ENCODE results near the gene OTUB1. TPM values are rescaled to one million over a fixed set of nuclear protein-coding genes. Genes with fewer than 3 reads are reported as not detected.

The OTUB1 gene
- total and polyA plus RNA-seq, 7 experiments from 2014 or later = 59.4 to 125 (median 75.0) TPM

DNA sequence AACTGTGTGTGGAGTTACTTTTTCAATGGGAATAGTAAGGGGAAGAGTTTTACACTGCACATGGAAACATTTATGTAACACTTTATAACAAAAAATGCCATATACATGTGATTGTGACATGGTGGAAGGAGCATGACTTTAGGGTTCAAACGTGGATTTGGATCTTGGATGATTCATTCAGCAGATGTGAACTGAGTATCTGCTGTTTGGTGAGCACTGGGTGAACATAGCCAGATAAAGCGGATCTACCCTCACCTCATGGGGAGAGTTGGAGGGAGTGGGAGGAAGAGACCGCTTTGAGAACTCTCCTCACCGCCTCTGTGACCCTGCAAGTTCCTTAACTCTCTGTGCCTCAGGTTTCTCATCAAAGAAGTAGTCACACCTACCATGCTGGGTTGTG, 44.3 kb upstream of the OTUB1 start:
- Histone ChIP-seq H3K27me3 (ENCODE audit: control insufficient read depth in 2 of 2, insufficient read depth in 2 of 2, low read length in 2 of 2) (no peaks in the 10 kb centered on the region), H3K36me3 (ENCODE audit: control insufficient read depth in 2 of 3, insufficient read depth in 3 of 3, low read length in 3 of 3) (peaks cover 0 to 12% (median 5%) of the 10 kb centered on the region in 3 experiments), H3K4me3 (ENCODE audit: low read length) (no peak overlapping the region), H3K4me1 (ENCODE audit: control insufficient read depth in 2 of 2, insufficient read depth in 2 of 2, low read length in 2 of 2) (peaks cover 11 to 18% of the 10 kb centered on the region in 2 donors), H3K9me3 (ENCODE audit: control insufficient read depth in 2 of 3, low read length in 3 of 3) (no peaks in the 10 kb centered on the region), H3K27ac (ENCODE audit: low read depth, low read length) (no peak overlapping the region)
- H3K27ac Mint-ChIP-seq = peak overlapping the region in 1 of 9 donors; percentile 86
- POLR2A ChIA-PET = interaction anchor here (0.7 to 4.6 kb wide), 2 partner anchors 54 to 104 kb away, joined by 3 to 32 read pairs; partner anchors contain the start of gene MARK2
- ATAC-seq = no peak
- no peak for DNase-seq
- peak overlapping the region in 1 of 10 donors; percentile 14 for H3K4me3 Mint-ChIP-seq
- peaks cover 0 to 2% (median 0%) of the 10 kb centered on the region in 5 donors for H3K27me3 Mint-ChIP-seq
- intact Hi-C loops (cut with micrococcal nuclease) = no loop called here
- CTCF ChIA-PET = interaction anchor here (0.7 to 8.4 kb wide), 3 partner anchors 27 to 173 kb away, joined by 3 to 148 read pairs (median 3); partner anchors contain the start of genes MARK2 and ZFTA
- peaks cover 0 to 5% (median 0%) of the 10 kb centered on the region in 5 donors for H3K36me3 Mint-ChIP-seq
- peaks cover 22 to 39% (median 32%) of the 10 kb centered on the region in 7 donors for H3K4me1 Mint-ChIP-seq
- peaks cover 0 to 4% (median 0%) of the 10 kb centered on the region in 11 donors for H3K9me3 Mint-ChIP-seq

DNA sequence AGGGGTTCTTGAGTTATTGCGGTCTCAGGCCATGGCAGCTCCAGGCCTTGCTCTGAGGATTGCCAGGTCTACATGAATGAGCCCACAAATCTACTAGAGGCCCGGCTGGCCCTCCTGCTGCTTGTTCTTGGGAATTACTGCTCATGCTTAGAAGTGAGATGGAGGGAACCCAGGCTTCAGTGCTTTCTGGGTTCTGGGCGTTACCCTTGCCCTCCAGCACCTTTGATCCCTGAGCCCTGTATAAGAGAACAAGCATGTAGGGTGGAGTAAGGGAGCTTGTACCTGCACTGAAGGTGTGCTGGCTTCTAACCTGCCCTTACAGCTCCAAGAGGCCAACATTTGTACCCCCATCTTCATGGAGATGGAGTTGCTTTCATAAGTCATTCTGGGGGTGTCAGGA, 43.4 kb upstream of the OTUB1 start:
- H3K9me3 ChIP-seq (ENCODE audit: control insufficient read depth in 2 of 3, low read length in 3 of 3) = no peaks in the 10 kb centered on the region
- H3K4me3 ChIP-seq (ENCODE audit: low read length) = no peak overlapping the region
- Mint-ChIP-seq H3K9me3 (peaks cover 0 to 4% (median 0%) of the 10 kb centered on the region in 11 donors), H3K4me3 (no peak overlapping the region), H3K27me3 (no peaks in the 10 kb centered on the region), H3K4me1 (peaks cover 22 to 36% (median 28%) of the 10 kb centered on the region in 7 donors), H3K27ac (no peak overlapping the region), H3K36me3 (peaks cover 0 to 5% (median 0%) of the 10 kb centered on the region in 5 donors)
- H3K4me1 ChIP-seq (ENCODE audit: control insufficient read depth in 2 of 2, insufficient read depth in 2 of 2, low read length in 2 of 2) = peaks cover 11 to 18% of the 10 kb centered on the region in 2 donors
- ChIA-PET CTCF (interaction anchor here (0.5 to 8.4 kb wide), 3 partner anchors 106 to 911 kb away, joined by 3 to 148 read pairs (median 3); partner anchors contain the start of genes MARK2 and ZFTA), POLR2A (interaction anchor here (0.9 to 4.6 kb wide), 3 partner anchors 10 to 104 kb away, joined by 3 to 32 read pairs (median 6); partner anchors contain the start of gene MARK2)
- ATAC-seq (no peak), DNase-seq (no peak)
- no peak overlapping the region for H3K27ac ChIP-seq (ENCODE audit: low read depth, low read length)
- no peaks in the 10 kb centered on the region for H3K27me3 ChIP-seq (ENCODE audit: control insufficient read depth in 2 of 2, insufficient read depth in 2 of 2, low read length in 2 of 2)
- peaks cover 0 to 12% (median 6%) of the 10 kb centered on the region in 3 experiments for H3K36me3 ChIP-seq (ENCODE audit: control insufficient read depth in 2 of 3, insufficient read depth in 3 of 3, low read length in 3 of 3)
- intact Hi-C loops (cut with micrococcal nuclease) = no loop called here

DNA sequence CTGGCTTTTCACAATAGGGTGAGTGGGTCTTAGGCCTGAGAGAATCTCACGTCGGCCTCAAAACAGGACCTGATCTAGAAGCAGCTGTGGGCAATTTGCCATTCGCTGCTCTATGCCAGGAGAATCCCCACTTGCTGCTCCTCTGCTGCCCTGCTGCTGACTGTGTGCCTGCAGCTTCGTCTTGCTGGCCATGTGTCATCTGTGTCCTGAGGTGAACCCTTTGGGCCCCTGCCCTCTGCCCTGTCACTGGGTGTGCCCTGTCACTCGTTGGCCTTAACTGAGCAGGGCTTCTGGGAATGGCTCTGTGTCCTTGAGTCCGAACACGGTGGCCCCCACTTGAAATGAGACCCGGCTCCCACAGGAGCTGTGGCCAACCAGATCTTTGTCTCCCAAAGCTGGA, 41.3 kb upstream of the OTUB1 start:
- peaks cover 0 to 12% (median 6%) of the 10 kb centered on the region in 3 experiments for H3K36me3 ChIP-seq (ENCODE audit: control insufficient read depth in 2 of 3, insufficient read depth in 3 of 3, low read length in 3 of 3)
- no peaks in the 10 kb centered on the region for H3K27me3 Mint-ChIP-seq
- H3K4me3 ChIP-seq (ENCODE audit: low read length) = no peak overlapping the region
- H3K4me3 Mint-ChIP-seq = no peak overlapping the region
- H3K9me3 Mint-ChIP-seq = no peaks in the 10 kb centered on the region
- no peaks in the 10 kb centered on the region for H3K9me3 ChIP-seq (ENCODE audit: control insufficient read depth in 2 of 3, low read length in 3 of 3)
- ATAC-seq (no peak), DNase-seq (no peak)
- H3K27ac Mint-ChIP-seq = no peak overlapping the region
- CTCF ChIA-PET = interaction anchor here (0.7 to 8.4 kb wide), 16 partner anchors 10 to 205 kb away, joined by 3 to 148 read pairs (median 3); partner anchors contain the start of gene MARK2
- H3K36me3 Mint-ChIP-seq = peaks cover 0 to 5% (median 0%) of the 10 kb centered on the region in 5 donors
- peaks cover 11 to 28% (median 15%) of the 10 kb centered on the region in 7 donors for H3K4me1 Mint-ChIP-seq
- intact Hi-C loops (cut with micrococcal nuclease) = loop anchor here (1.0 to 2.0 kb wide), 4 partner anchors 38 to 178 kb away; partner anchors contain the start of gene ZFTA (in 1 of the 2)
- POLR2A ChIA-PET = interaction anchor here (1.1 to 4.6 kb wide), 2 partner anchors 58 to 107 kb away, joined by 3 to 32 read pairs; partner anchors contain the start of gene MARK2
- H3K27ac ChIP-seq (ENCODE audit: low read depth, low read length) = no peak overlapping the region
- H3K27me3 ChIP-seq (ENCODE audit: control insufficient read depth in 2 of 2, insufficient read depth in 2 of 2, low read length in 2 of 2) = no peaks in the 10 kb centered on the region
- H3K4me1 ChIP-seq (ENCODE audit: control insufficient read depth in 2 of 2, insufficient read depth in 2 of 2, low read length in 2 of 2) = peaks cover 4% of the 10 kb centered on the region in 2 donors

DNA sequence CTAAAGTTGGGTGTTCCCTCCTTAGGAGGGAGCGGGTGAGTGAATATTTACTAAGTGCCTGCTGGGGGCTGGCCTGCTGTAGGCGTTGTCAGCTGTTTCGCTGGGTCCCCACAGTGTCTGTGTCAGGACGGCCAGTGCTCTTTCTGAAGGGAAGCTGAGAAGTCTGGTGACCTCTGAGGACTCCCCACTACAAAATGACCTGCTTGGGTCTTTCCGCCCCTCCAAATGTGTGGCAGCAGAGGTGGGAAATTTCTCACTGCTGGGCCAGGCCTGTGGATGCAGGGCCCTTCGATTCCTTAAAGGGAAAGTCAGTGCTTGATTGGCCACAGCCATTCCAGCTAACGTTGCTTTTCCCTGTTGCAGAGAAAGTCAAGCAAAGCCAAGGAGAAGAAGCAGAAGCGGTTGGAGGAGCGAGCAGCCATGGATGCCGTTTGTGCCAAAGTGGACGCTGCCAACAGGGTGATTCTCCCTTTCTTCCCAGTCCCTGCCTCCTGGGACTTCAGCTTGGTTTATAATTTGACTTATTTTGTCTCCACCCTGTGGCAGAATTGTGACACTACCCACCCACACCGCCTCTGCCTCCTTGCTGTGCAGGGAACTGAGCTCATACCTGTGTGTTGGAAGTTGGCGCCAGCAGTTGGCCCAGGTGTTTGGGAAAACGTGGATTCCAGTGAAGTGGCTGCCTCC, 40.6 kb upstream of the OTUB1 start:
- Mint-ChIP-seq H3K27ac (peak overlapping the region in 1 of 9 donors; percentile 23), H3K9me3 (no peaks in the 10 kb centered on the region), H3K4me3 (no peak overlapping the region)

DNA sequence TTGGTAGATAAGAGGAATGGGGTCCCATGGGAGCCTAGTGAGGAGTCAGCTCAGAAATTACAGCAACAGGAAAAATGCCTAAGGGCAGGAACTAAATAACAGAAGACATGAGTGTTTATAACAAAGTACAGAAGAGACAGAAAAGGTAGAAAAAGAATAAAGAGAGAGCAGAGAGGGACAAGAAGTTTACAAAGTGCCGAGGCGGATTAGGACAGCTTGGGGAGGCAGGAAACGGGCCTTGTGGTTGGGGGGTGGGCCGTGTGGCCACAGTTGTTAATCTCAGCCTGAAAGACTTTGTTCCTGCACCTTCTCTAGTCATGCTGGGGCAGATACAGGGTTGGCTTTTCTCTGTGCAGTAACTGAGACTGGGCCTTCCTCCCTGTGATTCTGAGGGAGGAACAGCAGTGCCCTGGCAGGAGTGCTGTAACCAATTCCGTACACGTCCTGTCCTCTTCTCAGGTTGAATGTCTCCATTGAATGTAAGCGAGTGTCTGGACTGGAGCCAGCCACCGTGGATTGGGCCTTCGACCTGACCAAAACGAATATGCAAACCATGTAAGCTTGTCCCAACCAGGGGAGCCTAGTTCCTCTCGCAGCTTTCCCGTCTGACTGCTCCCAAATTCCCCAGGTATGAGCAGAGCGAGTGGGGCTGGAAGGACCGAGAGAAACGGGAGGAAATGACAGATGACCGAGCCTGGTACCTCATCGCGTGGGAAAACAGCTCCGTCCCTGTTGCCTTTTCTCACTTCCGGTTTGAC, 34.3 kb upstream of the OTUB1 start:
- Mint-ChIP-seq H3K27ac (peak overlapping the region; percentile 44 to 85 (median 71)), H3K4me1 (peaks cover 15 to 29% (median 22%) of the 10 kb centered on the region in 7 donors), H3K36me3 (peaks cover 4 to 33% (median 12%) of the 10 kb centered on the region in 5 donors), H3K9me3 (no peaks in the 10 kb centered on the region), H3K4me3 (peak overlapping the region; percentile 6 to 74 (median 51)), H3K27me3 (no peaks in the 10 kb centered on the region)
- Histone ChIP-seq H3K27ac (ENCODE audit: low read depth, low read length) (peak overlapping the region; percentile 41), H3K4me1 (ENCODE audit: control insufficient read depth in 2 of 2, insufficient read depth in 2 of 2, low read length in 2 of 2) (peaks cover 15 to 28% of the 10 kb centered on the region in 2 donors), H3K9me3 (ENCODE audit: control insufficient read depth in 2 of 3, low read length in 3 of 3) (no peaks in the 10 kb centered on the region), H3K27me3 (ENCODE audit: control insufficient read depth in 2 of 2, insufficient read depth in 2 of 2, low read length in 2 of 2) (no peaks in the 10 kb centered on the region), H3K4me3 (ENCODE audit: low read length) (peak overlapping the region; percentile 13), H3K36me3 (ENCODE audit: control insufficient read depth in 2 of 3, insufficient read depth in 3 of 3, low read length in 3 of 3) (peaks cover 0 to 37% (median 0%) of the 10 kb centered on the region in 3 experiments)
- ATAC-seq = peak; percentile 32
- intact Hi-C loops (cut with micrococcal nuclease) = no loop called here
- ChIA-PET POLR2A (interaction anchor here (1.4 to 1.6 kb wide), 2 partner anchors 8 to 22 kb away, joined by 3 read pairs; partner anchors contain the start of gene COX8A), CTCF (interaction anchor here (3.1 kb wide), 1 partner anchor 114 kb away, joined by 10 read pairs; no protein-coding TSS in a partner anchor)
- peak in 3 of 9 donors; percentile 15 to 36 (median 21) for DNase-seq

More for the DNA sequence above, 40.6 kb upstream of the OTUB1 start:
- peaks cover 0 to 5% (median 0%) of the 10 kb centered on the region in 5 donors for H3K36me3 Mint-ChIP-seq
- Histone ChIP-seq H3K9me3 (ENCODE audit: control insufficient read depth in 2 of 3, low read length in 3 of 3) (no peaks in the 10 kb centered on the region), H3K27me3 (ENCODE audit: control insufficient read depth in 2 of 2, insufficient read depth in 2 of 2, low read length in 2 of 2) (no peaks in the 10 kb centered on the region), H3K27ac (ENCODE audit: low read depth, low read length) (no peak overlapping the region), H3K4me3 (ENCODE audit: low read length) (no peak overlapping the region), H3K4me1 (ENCODE audit: control insufficient read depth in 2 of 2, insufficient read depth in 2 of 2, low read length in 2 of 2) (no peaks in the 10 kb centered on the region), H3K36me3 (ENCODE audit: control insufficient read depth in 2 of 3, insufficient read depth in 3 of 3, low read length in 3 of 3) (peaks cover 0 to 12% (median 6%) of the 10 kb centered on the region in 3 experiments)
- POLR2A ChIA-PET = interaction anchor here (0.6 to 4.6 kb wide), 6 partner anchors 23 to 120 kb away, joined by 3 to 32 read pairs (median 3); partner anchors contain the start of gene MARK2
- ATAC-seq (peak; percentile 84), DNase-seq (peak in 8 of 9 donors; percentile 33 to 57 (median 48))
- H3K4me1 Mint-ChIP-seq = peaks cover 7 to 22% (median 11%) of the 10 kb centered on the region in 7 donors
- intact Hi-C loops (cut with micrococcal nuclease) = loop anchor here (1.0 to 2.0 kb wide), 4 partner anchors 39 to 179 kb away; partner anchors contain the start of gene ZFTA (in 1 of the 2)
- CTCF ChIA-PET = interaction anchor here (0.5 to 8.4 kb wide), 28 partner anchors 11 to 466 kb away, joined by 3 to 148 read pairs (median 3); partner anchors contain the start of genes MARK2 and RCOR2
- no peaks in the 10 kb centered on the region for H3K27me3 Mint-ChIP-seq
